Liver (tissue), 9 donors: ENCODE data around the gene UBA7. TPM values are rescaled to one million over a fixed set of nuclear protein-coding genes. Genes with fewer than 3 reads are reported as not detected.
A peak's percentile ranks its signal among the peaks of the same experiment; 100 is the strongest.

ENCODE experiments used
- DNase-seq: peaks from one replicate; pipeline ENCODE4 v3.0.0-alpha.2; 2017; ENCODE audit warnings: low spot score
- H3K27ac ChIP-seq, 2 donors: one replicate each; pipeline ENCODE4 v1.7.0; 2013; ENCODE audit warnings: inconsistent platforms in 2 of 2, low read length in 2 of 2, control low read depth in 1 of 2, low read depth in 1 of 2, mild to moderate bottlenecking in 1 of 2
- H3K27me3 ChIP-seq, 4 donors: one replicate each; pipeline versions ENCODE4 v1.6.1 to v1.7.0; 2013; ENCODE audit warnings: low read length in 3 of 4, inconsistent platforms in 1 of 4, mild to moderate bottlenecking in 1 of 4, moderate library complexity in 1 of 4; ENCODE audit not compliant: control insufficient read depth in 4 of 4, insufficient read depth in 4 of 4
- H3K36me3 ChIP-seq, 4 donors: one replicate each; pipeline versions ENCODE4 v1.6.1 to v1.7.0; 2013; ENCODE audit warnings: low read length in 3 of 4, mild to moderate bottlenecking in 3 of 4, low read depth in 1 of 4, moderate library complexity in 1 of 4; ENCODE audit not compliant: control insufficient read depth in 4 of 4, insufficient read depth in 3 of 4
- H3K4me1 ChIP-seq, 4 donors: one replicate each; pipeline versions ENCODE4 v1.6.1 to v1.7.0; 2013; ENCODE audit warnings: low read length in 3 of 4, mild to moderate bottlenecking in 3 of 4, moderate library complexity in 1 of 4; ENCODE audit not compliant: control insufficient read depth in 4 of 4, insufficient read depth in 4 of 4
- H3K4me3 ChIP-seq, 3 donors: one replicate each; pipeline versions ENCODE4 v1.6.1 to v1.7.0; 2013; ENCODE audit warnings: low read length in 3 of 3, control low read depth in 1 of 3, low read depth in 1 of 3, mild to moderate bottlenecking in 1 of 3
- H3K9ac ChIP-seq, 2 donors: one replicate each; pipeline ENCODE4 v1.7.0; 2013; ENCODE audit warnings: low read length in 2 of 2, mild to moderate bottlenecking in 2 of 2, moderate library complexity in 2 of 2, control low read depth in 1 of 2, low read depth in 1 of 2
- H3K9me3 ChIP-seq, 4 donors: one replicate each; pipeline versions ENCODE4 v1.6.1 to v1.7.0; 2013; ENCODE audit warnings: low read length in 3 of 4; ENCODE audit not compliant: control insufficient read depth in 4 of 4
- FOXA2 ChIP-seq: IDR thresholded peaks from 2 replicates; pipeline ENCODE4 v1.6.1; 2016; ENCODE audit warnings: antibody characterized with exemption
- HNF4A ChIP-seq, 2 donors: conservative IDR thresholded peaks; 2 replicates each; pipeline ENCODE4 v1.6.1; 2016; ENCODE audit warnings: antibody characterized with exemption in 2 of 2, mild to moderate bottlenecking in 2 of 2
- HNF4G ChIP-seq: IDR thresholded peaks from 2 replicates; pipeline ENCODE4 v1.6.1; 2016; ENCODE audit warnings: antibody characterized with exemption
- JUND ChIP-seq, 2 donors: IDR thresholded peaks; 2 replicates each; pipeline ENCODE4 v1.6.1; 2016; ENCODE audit warnings: antibody characterized with exemption in 2 of 2
- RXRA ChIP-seq, 2 donors: IDR thresholded peaks; 2 replicates each; pipeline ENCODE4 v1.6.1; 2017 to 2018; ENCODE audit warnings: antibody characterized with exemption in 2 of 2, mild to moderate bottlenecking in 1 of 2
- SP1 ChIP-seq: IDR thresholded peaks from 2 replicates; pipeline ENCODE4 v1.6.1; 2018; ENCODE audit warnings: antibody characterized with exemption, mild to moderate bottlenecking
- TAF1 ChIP-seq: conservative IDR thresholded peaks from 2 replicates; pipeline ENCODE4 v1.6.1; 2016; ENCODE audit warnings: antibody characterized with exemption, mild to moderate bottlenecking
- YY1 ChIP-seq: IDR thresholded peaks from 2 replicates; pipeline ENCODE4 v1.6.1; 2016; ENCODE audit warnings: antibody characterized with exemption, mild to moderate bottlenecking
- WGBS: extraction: QIAGEN DNeasy Blood & Tissue Kit; methylation state at CpG from one replicate; pipeline ENCODE4 v1.1.7; 2013; 5-methylcytosine and 5-hydroxymethylcytosine counted together
- polyA plus RNA-seq, 2 donors: library from polyadenylated mRNA; stranded (reverse) in 1 of 2; unstranded in 1 of 2; fragments of 200-250 nt in 1 of 2; fragments of >200 nt in 1 of 2; fragmentation: Nextera tagmentation in 1 of 2; extraction: Ambion mirVana in 1 of 2; gene quantifications; one replicate each; pipeline versions ENCODE4 v1.2.1 to v1.2.3, GENCODE V29; 2013 to 2015
- total RNA-seq, 2 donors: library from RNA; depleted of rRNA; stranded (reverse); fragments of >200 nt; gene quantifications; one replicate each; pipeline ENCODE4 v1.2.3, GENCODE V29; 2014
- TF ChIP-seq, protein P1 (sequence below): IDR thresholded peaks from 2 replicates; pipeline ENCODE4 v1.6.1; 2016; ENCODE audit warnings: antibody characterized with exemption, mild to moderate bottlenecking
- TF ChIP-seq, protein P2 (sequence below): IDR thresholded peaks from 2 replicates; pipeline ENCODE4 v1.6.1; 2016; ENCODE audit warnings: antibody characterized with exemption
- TF ChIP-seq, protein P3 (sequence below): IDR thresholded peaks from 2 replicates; pipeline ENCODE4 v1.6.1; 2016; ENCODE audit warnings: antibody characterized with exemption
- TF ChIP-seq, protein P4 (sequence below): fragments of 150-350 bp; IDR thresholded peaks from 2 replicates; pipeline ENCODE4 v1.5.1; 2017; ENCODE audit warnings: improper control_type of control experiment, low read depth, low read length; ENCODE audit not compliant: missing input control
- donor health status: healthy.
- donor health status: healthy.
- donor health status: healthy.
- donor health status: healthy.
- donor health status: healthy.

The UBA7 gene
- total and polyA plus RNA-seq, 4 donors: 14.6 to 29.5 (median 15.2) TPM

DNA sequence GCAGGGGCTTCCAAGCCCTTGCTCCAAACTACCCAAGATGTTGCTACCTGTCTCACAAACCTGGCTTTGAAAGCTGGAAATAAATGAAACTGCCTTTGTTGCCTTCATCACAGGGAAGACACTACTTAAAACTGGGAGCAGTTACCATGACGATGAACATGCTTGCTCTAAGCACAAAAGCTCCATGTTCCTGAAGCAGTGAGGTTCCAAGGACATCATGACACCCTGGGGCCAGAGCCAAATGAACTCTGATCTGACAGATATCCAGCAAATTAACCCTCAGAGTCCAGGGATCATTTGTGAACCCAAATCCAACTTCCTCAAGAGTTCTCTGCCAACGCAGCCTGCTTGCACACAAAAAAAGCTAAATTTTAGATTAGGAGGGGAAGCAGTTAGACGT is 31.9 kb upstream of the UBA7 start:
- H3K4me1 ChIP-seq: peaks cover 1 to 10% (median 7%) of the 10 kb centered on the region in 4 donors
- no peak overlapping the region for H3K9ac ChIP-seq
- no peak overlapping the region for H3K27ac ChIP-seq
- no peaks in the 10 kb centered on the region for H3K36me3 ChIP-seq
- no peaks in the 10 kb centered on the region for H3K9me3 ChIP-seq
- DNase-seq: no peak
- no peak overlapping the region for H3K4me3 ChIP-seq
- WGBS: 54% methylated on average over 3 of the region's 3 CpGs
- TF ChIP-seq SP1 (peak; percentile 63), TAF1 (no peak), HNF4A (conservative IDR thresholded peaks at IDR 0.05) (peak; percentile 74 to 91), RXRA (IDR thresholded peaks at IDR 0.05) (peak; percentile 8 to 36)
- H3K27me3 ChIP-seq: no peaks in the 10 kb centered on the region

DNA sequence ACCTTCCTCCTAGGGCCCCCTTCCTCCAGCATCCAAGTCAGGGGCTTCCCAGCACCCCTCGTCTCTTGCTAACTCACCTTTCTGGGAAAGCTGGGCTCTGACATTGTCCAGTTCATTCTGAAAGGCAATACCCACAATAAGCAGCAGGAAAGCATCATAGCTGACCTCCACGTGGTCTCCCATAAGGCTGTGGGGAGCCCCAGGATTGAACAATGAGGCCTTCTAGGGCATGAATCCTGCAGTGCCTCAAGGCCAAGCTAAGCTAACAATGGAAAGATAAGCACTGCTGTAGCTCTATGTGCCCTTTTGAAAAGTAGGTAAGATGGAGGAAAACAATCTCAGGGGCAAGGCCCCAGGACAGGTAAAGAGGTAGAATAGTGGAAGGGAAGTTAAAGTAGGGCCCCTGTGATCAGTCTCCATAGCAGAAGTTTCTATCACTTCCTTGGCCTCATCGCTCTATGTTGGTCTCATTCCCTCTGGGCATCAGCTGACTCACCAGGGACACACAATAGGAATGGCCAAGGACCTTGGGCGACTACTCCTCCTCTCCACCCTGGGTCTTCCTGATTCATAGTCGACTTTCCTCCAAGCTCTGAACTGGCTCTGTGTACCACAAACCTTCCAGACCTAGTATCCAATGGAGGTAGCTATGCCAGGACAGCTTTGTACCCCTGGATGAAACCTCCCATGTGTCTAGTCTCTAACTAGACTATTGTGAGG is 30.9 kb upstream of the UBA7 start:
- Histone ChIP-seq H3K4me1 (peaks cover 1 to 12% (median 7%) of the 10 kb centered on the region in 4 donors), H3K36me3 (no peaks in the 10 kb centered on the region), H3K27me3 (no peaks in the 10 kb centered on the region), H3K27ac (no peak overlapping the region), H3K9ac (no peak overlapping the region), H3K9me3 (no peaks in the 10 kb centered on the region), H3K4me3 (no peak overlapping the region)
- no peak for DNase-seq
- WGBS: 86% methylated on average over 5 of the region's 5 CpGs
- TF ChIP-seq YY1: no peak
- no peak for TF ChIP-seq FOXA2
- no peak for TF ChIP-seq JUND (IDR thresholded peaks at IDR 0.05)
- TF ChIP-seq, protein P1, sequence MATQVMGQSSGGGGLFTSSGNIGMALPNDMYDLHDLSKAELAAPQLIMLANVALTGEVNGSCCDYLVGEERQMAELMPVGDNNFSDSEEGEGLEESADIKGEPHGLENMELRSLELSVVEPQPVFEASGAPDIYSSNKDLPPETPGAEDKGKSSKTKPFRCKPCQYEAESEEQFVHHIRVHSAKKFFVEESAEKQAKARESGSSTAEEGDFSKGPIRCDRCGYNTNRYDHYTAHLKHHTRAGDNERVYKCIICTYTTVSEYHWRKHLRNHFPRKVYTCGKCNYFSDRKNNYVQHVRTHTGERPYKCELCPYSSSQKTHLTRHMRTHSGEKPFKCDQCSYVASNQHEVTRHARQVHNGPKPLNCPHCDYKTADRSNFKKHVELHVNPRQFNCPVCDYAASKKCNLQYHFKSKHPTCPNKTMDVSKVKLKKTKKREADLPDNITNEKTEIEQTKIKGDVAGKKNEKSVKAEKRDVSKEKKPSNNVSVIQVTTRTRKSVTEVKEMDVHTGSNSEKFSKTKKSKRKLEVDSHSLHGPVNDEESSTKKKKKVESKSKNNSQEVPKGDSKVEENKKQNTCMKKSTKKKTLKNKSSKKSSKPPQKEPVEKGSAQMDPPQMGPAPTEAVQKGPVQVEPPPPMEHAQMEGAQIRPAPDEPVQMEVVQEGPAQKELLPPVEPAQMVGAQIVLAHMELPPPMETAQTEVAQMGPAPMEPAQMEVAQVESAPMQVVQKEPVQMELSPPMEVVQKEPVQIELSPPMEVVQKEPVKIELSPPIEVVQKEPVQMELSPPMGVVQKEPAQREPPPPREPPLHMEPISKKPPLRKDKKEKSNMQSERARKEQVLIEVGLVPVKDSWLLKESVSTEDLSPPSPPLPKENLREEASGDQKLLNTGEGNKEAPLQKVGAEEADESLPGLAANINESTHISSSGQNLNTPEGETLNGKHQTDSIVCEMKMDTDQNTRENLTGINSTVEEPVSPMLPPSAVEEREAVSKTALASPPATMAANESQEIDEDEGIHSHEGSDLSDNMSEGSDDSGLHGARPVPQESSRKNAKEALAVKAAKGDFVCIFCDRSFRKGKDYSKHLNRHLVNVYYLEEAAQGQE: no peak
- no peak for TF ChIP-seq HNF4G
- TF ChIP-seq, protein P2, sequence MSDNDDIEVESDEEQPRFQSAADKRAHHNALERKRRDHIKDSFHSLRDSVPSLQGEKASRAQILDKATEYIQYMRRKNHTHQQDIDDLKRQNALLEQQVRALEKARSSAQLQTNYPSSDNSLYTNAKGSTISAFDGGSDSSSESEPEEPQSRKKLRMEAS: no peak
- TF ChIP-seq RXRA (IDR thresholded peaks at IDR 0.05): no peak

DNA sequence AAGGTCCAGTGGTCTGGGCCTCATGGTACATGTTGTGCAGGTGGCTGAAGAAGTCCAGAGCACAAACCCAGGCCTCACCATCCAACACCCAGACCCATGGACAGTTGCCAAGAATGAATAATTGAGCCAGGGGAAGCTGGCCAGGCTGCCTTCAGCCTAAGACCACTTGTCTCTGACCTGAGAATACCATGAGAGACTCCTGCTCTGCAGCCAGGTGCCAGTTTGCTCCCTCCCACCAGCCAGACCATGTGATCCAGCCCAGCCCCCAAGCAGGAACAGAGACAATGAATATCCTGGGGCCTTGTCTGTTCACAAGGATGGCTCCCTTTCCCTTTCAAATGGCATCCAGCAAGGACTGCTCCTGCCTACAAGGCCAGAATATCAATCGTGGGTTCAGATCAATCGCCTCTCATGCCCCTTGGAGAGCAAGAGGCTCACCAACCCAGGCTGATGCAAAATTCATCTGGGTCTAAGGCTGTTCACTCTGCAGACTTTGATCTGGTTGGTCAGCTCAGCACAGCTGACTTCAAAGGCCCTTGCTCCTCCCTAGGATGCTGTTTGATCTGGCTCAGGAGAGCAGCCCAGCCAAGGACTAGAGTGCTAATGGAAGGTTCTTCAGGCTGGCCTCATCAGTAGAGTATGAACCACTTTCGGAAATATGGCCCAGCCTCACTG is 29.2 kb upstream of the UBA7 start:
- H3K9me3 ChIP-seq: no peaks in the 10 kb centered on the region
- H3K4me1 ChIP-seq: peaks cover 3 to 16% (median 12%) of the 10 kb centered on the region in 4 donors
- H3K4me3 ChIP-seq: no peak overlapping the region
- H3K27ac ChIP-seq: no peak overlapping the region
- H3K27me3 ChIP-seq: no peaks in the 10 kb centered on the region
- H3K36me3 ChIP-seq: no peaks in the 10 kb centered on the region
- DNase-seq: no peak
- TF ChIP-seq, protein P1: no peak
- TF ChIP-seq JUND (IDR thresholded peaks at IDR 0.05) (no peak), SP1 (no peak)
- TF ChIP-seq, protein P3, sequence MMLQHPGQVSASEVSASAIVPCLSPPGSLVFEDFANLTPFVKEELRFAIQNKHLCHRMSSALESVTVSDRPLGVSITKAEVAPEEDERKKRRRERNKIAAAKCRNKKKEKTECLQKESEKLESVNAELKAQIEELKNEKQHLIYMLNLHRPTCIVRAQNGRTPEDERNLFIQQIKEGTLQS: no peak
- TF ChIP-seq, protein P4, sequence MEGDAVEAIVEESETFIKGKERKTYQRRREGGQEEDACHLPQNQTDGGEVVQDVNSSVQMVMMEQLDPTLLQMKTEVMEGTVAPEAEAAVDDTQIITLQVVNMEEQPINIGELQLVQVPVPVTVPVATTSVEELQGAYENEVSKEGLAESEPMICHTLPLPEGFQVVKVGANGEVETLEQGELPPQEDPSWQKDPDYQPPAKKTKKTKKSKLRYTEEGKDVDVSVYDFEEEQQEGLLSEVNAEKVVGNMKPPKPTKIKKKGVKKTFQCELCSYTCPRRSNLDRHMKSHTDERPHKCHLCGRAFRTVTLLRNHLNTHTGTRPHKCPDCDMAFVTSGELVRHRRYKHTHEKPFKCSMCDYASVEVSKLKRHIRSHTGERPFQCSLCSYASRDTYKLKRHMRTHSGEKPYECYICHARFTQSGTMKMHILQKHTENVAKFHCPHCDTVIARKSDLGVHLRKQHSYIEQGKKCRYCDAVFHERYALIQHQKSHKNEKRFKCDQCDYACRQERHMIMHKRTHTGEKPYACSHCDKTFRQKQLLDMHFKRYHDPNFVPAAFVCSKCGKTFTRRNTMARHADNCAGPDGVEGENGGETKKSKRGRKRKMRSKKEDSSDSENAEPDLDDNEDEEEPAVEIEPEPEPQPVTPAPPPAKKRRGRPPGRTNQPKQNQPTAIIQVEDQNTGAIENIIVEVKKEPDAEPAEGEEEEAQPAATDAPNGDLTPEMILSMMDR: no peak
- no peak overlapping the region for H3K9ac ChIP-seq
- WGBS: 98% methylated on average over 3 of the region's 3 CpGs
